GM12891 (cell line): ENCODE data around the gene TEAD3.

Source experiments
- DNase-seq: peaks from one replicate; pipeline ENCODE4 v3.0.0; 2011; ENCODE audit warnings: low spot score; ENCODE audit not compliant: insufficient read length
- FAIRE-seq: peaks from 2 replicates; lab custom pipeline; 2011; peaks lifted over from hg19 to GRCh38; lab: Jason Lieb, UNC
- PAX5 ChIP-seq: IDR thresholded peaks from 2 replicates; pipeline ENCODE4 v1.6.1; 2011; ENCODE audit warnings: low read length, moderate library complexity, mild to moderate bottlenecking; ENCODE audit not compliant: insufficient read depth, severe bottlenecking
- POLR2A ChIP-seq: IDR thresholded peaks from 2 replicates; pipeline ENCODE4 v1.6.1; 2011; ENCODE audit warnings: low read depth, low read length, control low read depth
- POLR2AphosphoS5 ChIP-seq: IDR thresholded peaks from 2 replicates; pipeline ENCODE4 v1.6.1; 2011; ENCODE audit warnings: low read depth, low read length, control low read depth
- POU2F2 ChIP-seq: IDR thresholded peaks from 2 replicates; pipeline ENCODE4 v1.6.1; 2011; ENCODE audit warnings: low read depth, mild to moderate bottlenecking, control low read depth, low read length, moderate library complexity
- SPI1 ChIP-seq: IDR thresholded peaks from 2 replicates; pipeline ENCODE4 v1.6.1; 2011; ENCODE audit warnings: low read depth, low read length, control low read depth
- TAF1 ChIP-seq: IDR thresholded peaks from 2 replicates; pipeline ENCODE4 v1.6.1; 2011; ENCODE audit warnings: low read depth, low read length, control low read depth

TEAD3 gene

DNA sequence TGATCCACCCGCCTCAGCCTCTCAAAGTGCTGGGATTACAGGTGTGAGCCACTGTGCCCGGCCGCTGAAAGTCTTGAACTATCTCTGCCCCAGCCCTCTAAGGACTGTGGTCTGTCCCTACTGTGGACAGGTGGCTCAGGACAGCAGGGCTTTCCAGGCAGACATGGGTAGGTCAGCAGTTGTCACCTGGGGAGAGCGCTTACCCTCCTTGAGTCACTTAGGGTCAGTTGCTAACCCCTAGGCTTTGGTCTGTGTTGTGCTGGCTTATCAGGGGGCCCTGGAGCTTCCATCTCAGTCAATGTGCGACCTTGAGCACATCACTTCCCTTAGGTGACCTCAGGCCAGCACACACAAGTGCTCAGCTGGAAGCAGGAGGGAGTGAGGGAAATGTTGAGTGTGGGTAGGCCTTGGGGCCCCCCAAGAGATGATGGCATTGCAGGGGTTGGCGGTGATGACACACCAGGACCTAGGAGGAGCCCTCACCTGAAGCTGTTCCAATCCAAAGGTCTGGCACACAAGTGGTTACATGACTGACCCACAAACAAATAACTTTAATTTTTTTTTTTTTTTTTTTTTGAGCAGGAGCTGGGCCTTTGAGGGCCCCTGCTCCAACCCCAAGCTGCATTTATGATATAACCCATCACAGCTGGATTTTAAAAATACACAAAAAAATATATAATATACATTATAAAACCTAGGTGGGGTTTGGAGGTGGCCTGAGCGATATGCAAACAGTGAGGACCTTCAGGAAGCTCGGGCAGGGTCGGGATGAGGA, 23.6 kb downstream of the TEAD3 start:
- FAIRE-seq (no peak), DNase-seq (no peak)
- TF ChIP-seq SPI1 (no peak), PAX5 (no peak), POU2F2 (no peak), POLR2A (peak; percentile 74), POLR2AphosphoS5 (peak; percentile 54; the same call in 1 of the 2 replicates)

DNA sequence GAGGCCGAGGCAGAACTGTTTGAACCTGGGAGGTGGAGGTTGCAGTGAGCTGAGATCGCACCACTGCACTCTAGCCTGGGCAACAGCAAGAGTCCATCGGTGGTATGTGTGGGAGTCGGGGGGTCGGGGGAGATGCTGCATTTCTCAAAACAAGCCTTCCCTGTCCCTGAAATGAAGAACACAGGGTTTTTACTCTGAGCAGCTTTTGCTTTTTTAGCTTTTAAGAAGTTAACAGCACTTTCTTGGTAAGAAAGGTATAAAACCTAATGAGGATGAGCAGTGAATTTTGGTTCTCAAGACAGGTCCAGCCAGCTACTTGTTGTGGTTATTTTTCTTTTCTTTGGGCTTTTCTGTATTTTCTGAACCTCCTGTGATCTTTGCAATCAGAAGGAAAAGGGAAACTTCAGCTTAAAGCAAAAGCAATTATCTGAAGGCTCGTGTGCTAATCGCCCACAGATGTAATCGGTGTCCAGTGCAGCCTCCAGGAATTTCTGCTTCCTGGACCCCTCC, 25.0 kb downstream of the TEAD3 start:
- TF ChIP-seq POLR2AphosphoS5 (no peak; the same call in 1 of the 2 replicates), POLR2A (peak; percentile 28), POU2F2 (no peak; the same call in 1 of the 2 replicates), SPI1 (no peak)
- DNase-seq = no peak
- FAIRE-seq = no peak

DNA sequence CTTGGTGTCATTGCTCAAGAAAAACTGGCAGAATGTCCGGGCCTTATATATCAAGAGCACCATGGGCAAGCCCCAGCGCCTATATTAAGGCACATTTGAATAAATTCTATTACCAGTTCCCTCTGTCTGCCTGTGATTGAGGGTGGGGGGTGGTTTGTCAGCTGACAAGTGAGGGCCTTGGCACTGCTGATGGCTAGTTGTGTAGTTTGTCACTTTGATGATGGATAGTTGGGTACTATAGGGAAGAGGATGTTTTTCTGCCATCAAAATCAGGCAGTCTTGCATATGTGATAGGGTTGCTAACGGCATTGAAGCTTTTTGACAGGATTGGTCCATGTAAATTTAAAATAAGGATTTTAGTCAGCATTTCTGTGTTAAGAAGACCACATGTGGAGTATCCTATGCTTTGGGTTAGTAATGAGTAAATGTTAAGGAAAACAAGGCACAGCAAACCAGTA, 26.2 kb downstream of the TEAD3 start:
- TF ChIP-seq SPI1 (no peak), POLR2AphosphoS5 (peak; percentile 74; the same call in 1 of the 2 replicates)
- FAIRE-seq (no peak), DNase-seq (no peak)

DNA sequence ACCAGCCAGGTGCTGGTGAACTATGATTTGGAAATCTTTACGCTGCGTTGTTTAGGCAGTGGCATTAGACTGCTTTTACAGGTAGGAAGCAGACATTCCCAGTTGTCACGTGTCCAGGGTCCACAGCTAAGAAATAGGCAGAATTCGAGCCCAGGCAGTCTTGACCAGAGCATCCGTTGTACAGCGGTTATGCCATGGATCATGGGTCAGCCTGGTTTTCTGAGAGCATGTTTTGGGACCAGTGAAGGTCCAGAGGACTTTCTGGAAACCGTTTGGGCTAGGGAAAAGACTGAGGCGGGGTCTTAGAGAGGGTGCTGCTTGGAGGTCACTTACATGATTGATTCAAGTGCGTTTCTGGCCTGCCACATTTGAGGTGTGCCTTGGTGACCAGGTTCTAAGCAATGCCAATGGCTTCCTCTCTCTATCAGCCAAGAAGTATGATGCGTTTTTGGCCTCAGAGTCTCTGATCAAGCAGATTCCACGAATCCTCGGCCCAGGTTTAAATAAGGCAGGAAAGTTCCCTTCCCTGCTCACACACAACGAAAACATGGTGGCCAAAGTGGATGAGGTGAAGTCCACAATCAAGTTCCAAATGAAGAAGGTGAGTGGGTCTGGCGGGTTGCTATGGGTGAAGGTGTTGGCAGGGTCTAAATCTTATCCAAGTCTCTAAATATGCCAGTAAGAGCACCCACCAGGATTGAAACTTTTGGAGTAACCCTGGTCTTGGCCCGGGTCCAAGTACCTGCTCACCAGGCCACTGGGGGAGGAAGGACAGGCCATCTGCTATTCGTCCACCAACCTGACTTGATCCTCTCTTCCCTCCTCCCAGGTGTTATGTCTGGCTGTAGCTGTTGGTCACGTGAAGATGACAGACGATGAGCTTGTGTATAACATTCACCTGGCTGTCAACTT, 26.9 kb downstream of the TEAD3 start:
- no peak for DNase-seq
- TF ChIP-seq POLR2A (no peak; the same call in 1 of the 2 replicates), PAX5 (no peak), POU2F2 (no peak), POLR2AphosphoS5 (no peak)
- FAIRE-seq = no peak

DNA sequence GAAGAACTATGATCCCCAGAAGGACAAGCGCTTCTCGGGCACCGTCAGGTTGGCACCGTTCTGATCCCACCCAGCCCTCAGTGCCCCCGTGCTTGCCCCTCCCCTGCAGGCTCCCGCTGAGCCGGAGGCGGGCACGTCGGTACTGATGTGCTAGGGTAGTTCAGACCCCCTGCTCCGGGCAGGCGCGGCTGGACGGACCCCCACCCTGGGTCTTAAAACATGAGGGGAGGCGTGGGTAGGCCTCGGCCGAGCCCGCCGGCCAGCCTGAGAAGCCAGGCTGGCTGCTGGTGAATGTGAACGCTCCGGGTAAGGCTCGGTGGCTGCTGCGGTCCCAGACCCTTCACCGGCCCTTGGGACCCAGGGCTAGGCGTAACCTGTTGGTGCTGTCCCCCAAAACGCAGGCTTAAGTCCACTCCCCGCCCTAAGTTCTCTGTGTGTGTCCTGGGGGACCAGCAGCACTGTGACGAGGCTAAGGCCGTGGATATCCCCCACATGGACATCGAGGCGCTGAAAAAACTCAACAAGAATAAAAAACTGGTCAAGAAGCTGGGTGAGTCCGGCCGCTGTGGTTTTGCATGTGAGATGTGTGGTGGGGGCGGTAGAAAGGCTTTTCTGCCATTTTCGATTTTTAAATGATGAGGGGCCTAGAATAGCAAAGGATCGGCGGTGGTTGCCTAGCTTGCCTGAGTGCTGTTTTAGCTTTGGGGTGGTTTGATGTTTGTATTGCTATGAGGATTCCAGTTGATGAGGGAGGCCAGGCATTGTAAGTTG, 27.7 kb downstream of the TEAD3 start:
- no peak for DNase-seq
- TF ChIP-seq SPI1 (no peak), POLR2A (no peak), PAX5 (no peak), POLR2AphosphoS5 (no peak), POU2F2 (no peak), TAF1 (no peak)
- FAIRE-seq = no peak

DNA sequence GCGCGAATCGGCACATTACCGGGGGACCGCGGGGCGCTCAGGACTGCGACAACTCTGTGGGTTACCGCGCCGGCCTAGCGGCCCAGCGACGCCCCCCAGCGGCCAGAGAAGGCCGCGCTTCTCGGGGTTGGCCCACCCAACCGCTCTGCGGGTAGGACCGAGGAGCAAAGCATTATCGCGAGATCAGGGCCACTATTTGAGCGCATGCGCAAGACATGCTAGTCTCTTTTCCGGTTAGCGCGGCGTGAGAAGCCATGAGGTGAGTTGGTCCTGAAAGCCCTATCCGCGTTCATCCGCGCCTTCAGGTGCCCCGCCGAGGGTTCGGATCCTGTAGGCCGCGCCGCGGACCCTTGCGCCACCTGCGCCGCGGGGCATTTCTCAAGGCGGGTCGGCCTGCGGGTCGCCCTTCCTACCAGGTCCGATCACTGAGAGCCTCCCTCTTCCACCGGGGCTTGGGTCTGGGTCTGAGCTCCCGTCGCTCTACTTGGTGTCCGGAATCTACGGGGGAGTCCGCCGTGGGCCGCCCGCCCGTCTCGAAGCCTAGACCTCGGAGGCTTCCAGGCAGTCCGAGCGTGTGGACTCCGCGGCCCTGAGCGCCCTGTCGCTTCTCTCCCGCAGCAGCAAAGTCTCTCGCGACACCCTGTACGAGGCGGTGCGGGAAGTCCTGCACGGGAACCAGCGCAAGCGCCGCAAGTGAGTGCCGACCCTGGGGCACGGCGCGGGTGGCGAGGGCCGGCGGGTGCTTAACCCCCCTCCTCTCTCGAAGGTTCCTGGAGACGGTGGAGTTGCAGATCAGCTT, 28.5 kb downstream of the TEAD3 start, which contains the start of gene RPL10A:
Gene RPL10A (plus strand): TSS at position 221 of the 799 bp plus-strand sequence. CDS start 34 bp downstream, at position 255.
- DNase-seq (peak; percentile 95), FAIRE-seq (peak; percentile 85)
- TF ChIP-seq POLR2A (peak; percentile 100), SPI1 (no peak), TAF1 (peak; percentile 100), PAX5 (peak; percentile 73), POU2F2 (peak; percentile 95), POLR2AphosphoS5 (peak; percentile 100)

DNA sequence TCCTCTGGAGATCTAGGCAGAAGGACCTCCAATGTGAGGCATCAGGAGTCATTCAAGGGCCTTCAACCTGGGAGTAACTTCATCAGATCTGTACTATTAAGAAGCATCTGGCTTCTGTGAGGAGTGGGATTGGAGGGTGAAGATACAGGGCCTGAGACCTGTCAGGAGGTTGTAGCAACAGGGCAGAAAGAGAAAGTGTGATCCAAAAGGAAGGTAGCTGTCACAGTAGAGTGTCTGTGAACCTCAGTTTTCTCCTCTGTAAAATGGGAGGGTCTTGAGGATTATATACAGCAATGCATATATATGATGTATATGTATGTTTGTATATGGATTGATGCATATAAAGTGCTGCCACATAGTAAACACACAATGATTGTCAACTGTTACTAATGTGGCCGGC, 31.2 kb downstream of the TEAD3 start:
- DNase-seq = no peak
- no peak for TF ChIP-seq POU2F2
- TF ChIP-seq POLR2AphosphoS5 = no peak
- TF ChIP-seq SPI1 = no peak
- TF ChIP-seq PAX5 = no peak
- no peak for TF ChIP-seq POLR2A
- no peak for TF ChIP-seq TAF1
- no peak for FAIRE-seq

DNA sequence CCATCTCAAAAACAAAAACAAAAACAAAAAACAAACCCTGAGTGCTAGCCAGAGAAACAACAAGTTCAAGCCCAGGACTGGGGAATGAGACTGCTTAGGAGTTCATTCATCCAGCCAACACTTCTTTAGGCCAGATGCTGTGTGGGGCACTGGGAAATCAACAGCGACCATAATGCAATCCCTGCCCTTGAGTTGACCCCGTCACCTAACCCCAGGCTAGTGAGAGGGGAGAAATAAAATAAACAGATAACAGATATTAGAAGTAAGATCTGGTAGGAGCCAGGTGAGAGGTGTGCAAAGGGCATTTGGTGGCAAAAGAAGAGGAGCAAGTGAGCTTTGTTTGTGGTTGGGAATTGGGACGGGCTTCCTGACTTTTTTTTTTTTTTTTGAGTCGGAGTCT, 33.6 kb downstream of the TEAD3 start:
- FAIRE-seq (no peak), DNase-seq (no peak)
- no peak for TF ChIP-seq POLR2A
- no peak for TF ChIP-seq SPI1
- TF ChIP-seq POU2F2 = no peak
- no peak for TF ChIP-seq PAX5
- TF ChIP-seq TAF1 = no peak
- TF ChIP-seq POLR2AphosphoS5 = no peak
